Endodermal cell (in vitro differentiated cells): ENCODE data around the gene SALL3. TPM values are rescaled to one million over a fixed set of nuclear protein-coding genes. Genes with fewer than 3 reads are reported as not detected.
A peak's percentile ranks its signal among the peaks of the same experiment; 100 is the strongest.

Experiments
- DNase-seq: peaks from one replicate; pipeline ENCODE4 v3.0.0-alpha.2; 2017
- H3K27ac ChIP-seq: 2 replicates; pipeline ENCODE4 v1.5.1; 2013; ENCODE audit warnings: mild to moderate bottlenecking, low read depth, low read length, moderate library complexity
- H3K27me3 ChIP-seq: 2 replicates; pipeline ENCODE4 v1.6.1; 2013; ENCODE audit warnings: mild to moderate bottlenecking, low read length, moderate library complexity; ENCODE audit not compliant: insufficient read depth, control insufficient read depth, poor library complexity, severe bottlenecking
- H3K36me3 ChIP-seq: 2 replicates; pipeline ENCODE4 v1.7.0; 2013; ENCODE audit warnings: mild to moderate bottlenecking, low read length, moderate library complexity; ENCODE audit not compliant: control insufficient read depth, insufficient read depth
- H3K4me1 ChIP-seq: one replicate; pipeline ENCODE4 v1.7.0; 2013; ENCODE audit warnings: low read length; ENCODE audit not compliant: control insufficient read depth, insufficient read depth
- H3K4me3 ChIP-seq: 2 replicates; pipeline ENCODE4 v1.5.1; 2013; ENCODE audit warnings: mild to moderate bottlenecking, low read length, moderate library complexity
- H3K9ac ChIP-seq: 2 replicates; pipeline ENCODE4 v1.6.1; 2013; ENCODE audit warnings: mild to moderate bottlenecking, low read length, moderate library complexity; ENCODE audit not compliant: poor library complexity, severe bottlenecking; ENCODE audit errors: extremely low read depth
- H3K9me3 ChIP-seq: 2 replicates; pipeline ENCODE4 v1.6.1; 2013; ENCODE audit warnings: mild to moderate bottlenecking, low read length, moderate library complexity; ENCODE audit not compliant: control insufficient read depth
- H3K27ac Mint-ChIP-seq: 2 replicates; pipeline ENCODE4 v1.8.0; 2020; ENCODE audit warnings: mixed read lengths
- H3K27me3 Mint-ChIP-seq: 2 replicates; pipeline ENCODE4 v1.8.0; 2021; ENCODE audit warnings: mild to moderate bottlenecking, mixed read lengths; ENCODE audit not compliant: insufficient read depth
- H3K36me3 Mint-ChIP-seq: 2 replicates; pipeline ENCODE4 v1.8.0; 2020; ENCODE audit warnings: low read depth, mixed read lengths
- H3K4me1 Mint-ChIP-seq: 2 replicates; pipeline ENCODE4 v1.8.0; 2020; ENCODE audit warnings: mixed read lengths
- H3K4me3 Mint-ChIP-seq: 2 replicates; pipeline ENCODE4 v1.8.0; 2020; ENCODE audit warnings: mild to moderate bottlenecking, moderate library complexity, mixed read lengths
- H3K9me3 Mint-ChIP-seq: 2 replicates; pipeline ENCODE4 v1.8.0; 2020; ENCODE audit warnings: mild to moderate bottlenecking, mixed read lengths
- WGBS, 2 experiments: methylation state at CpG; one replicate each; pipeline versions ENCODE4 v1.1.5 to v1.1.7; 2013; ENCODE audit warnings: missing lambda C conversion rate in 2 of 2, mixed read lengths in 1 of 2; ENCODE audit not compliant: insufficient coverage in 1 of 2, insufficient read length in 1 of 2; 5-methylcytosine and 5-hydroxymethylcytosine counted together
- total RNA-seq, 2 donors: library from RNA; stranded (reverse); fragmentation: NEBNext Ultra II Directional in 1 of 2; extraction: Animal tissue kit (Norgen Biotek cat#: 25700) in 1 of 2; gene quantifications; 2 replicates in 1 of 2; 3 replicates in 1 of 2; pipeline ENCODE4 v1.2.1, GENCODE V29; 2021
- TF ChIP-seq, protein P1 (sequence below): fragments of 200-600 bp; sonication (generic); conservative IDR thresholded peaks from 2 replicates; pipeline ENCODE4 v1.5.0; 2021; ENCODE audit warnings: antibody characterized with exemption, mild to moderate bottlenecking

The SALL3 gene
- total RNA-seq, 2 donors from 2014 or later = 9.5 to 36.4 TPM

DNA sequence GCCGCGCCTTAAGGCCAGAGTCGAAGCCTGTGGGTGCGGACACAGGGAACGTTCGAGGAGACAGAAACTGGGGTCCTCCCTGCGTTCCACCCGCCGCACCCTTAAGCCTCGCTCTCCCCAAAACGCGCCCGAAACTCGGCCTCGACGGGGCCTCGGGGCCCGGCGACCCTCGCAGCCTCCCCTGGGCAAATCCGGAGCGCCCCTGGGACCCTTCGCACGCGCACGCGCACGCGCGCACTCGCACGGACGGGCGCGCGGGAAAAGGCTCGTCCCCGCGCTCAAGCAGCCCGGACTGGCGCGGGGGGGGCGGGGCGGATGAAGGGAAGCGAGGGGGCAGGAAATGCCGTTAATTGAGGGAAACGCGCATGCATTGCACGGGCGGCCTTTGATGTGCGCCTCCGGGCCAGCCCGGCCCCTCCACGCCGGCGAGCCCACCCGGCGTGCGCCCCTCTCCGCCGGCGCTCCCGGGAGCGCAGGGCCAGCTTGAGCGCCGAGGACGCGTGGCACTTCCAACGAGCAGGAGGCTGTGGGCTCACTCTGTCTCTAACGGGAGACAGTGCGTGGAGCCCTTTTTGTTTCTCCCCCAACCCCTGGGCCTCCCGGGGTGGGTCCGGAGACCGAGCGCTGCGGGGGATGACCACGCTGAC lies 5.4 kb upstream of the SALL3 start:
- TF ChIP-seq, protein P1, sequence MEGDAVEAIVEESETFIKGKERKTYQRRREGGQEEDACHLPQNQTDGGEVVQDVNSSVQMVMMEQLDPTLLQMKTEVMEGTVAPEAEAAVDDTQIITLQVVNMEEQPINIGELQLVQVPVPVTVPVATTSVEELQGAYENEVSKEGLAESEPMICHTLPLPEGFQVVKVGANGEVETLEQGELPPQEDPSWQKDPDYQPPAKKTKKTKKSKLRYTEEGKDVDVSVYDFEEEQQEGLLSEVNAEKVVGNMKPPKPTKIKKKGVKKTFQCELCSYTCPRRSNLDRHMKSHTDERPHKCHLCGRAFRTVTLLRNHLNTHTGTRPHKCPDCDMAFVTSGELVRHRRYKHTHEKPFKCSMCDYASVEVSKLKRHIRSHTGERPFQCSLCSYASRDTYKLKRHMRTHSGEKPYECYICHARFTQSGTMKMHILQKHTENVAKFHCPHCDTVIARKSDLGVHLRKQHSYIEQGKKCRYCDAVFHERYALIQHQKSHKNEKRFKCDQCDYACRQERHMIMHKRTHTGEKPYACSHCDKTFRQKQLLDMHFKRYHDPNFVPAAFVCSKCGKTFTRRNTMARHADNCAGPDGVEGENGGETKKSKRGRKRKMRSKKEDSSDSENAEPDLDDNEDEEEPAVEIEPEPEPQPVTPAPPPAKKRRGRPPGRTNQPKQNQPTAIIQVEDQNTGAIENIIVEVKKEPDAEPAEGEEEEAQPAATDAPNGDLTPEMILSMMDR = no peak
- Histone ChIP-seq H3K9ac (no peak overlapping the region), H3K9me3 (no peaks in the 10 kb centered on the region), H3K27me3 (peaks cover 89% of the 10 kb centered on the region), H3K4me3 (peak overlapping the region; percentile 64), H3K4me1 (no peaks in the 10 kb centered on the region), H3K36me3 (no peaks in the 10 kb centered on the region), H3K27ac (no peak overlapping the region)
- peaks cover 82% of the 10 kb centered on the region for H3K27me3 Mint-ChIP-seq
- H3K4me1 Mint-ChIP-seq = peaks cover 35% of the 10 kb centered on the region
- peak overlapping the region; percentile 21 for H3K4me3 Mint-ChIP-seq
- no peaks in the 10 kb centered on the region for H3K9me3 Mint-ChIP-seq
- no peaks in the 10 kb centered on the region for H3K36me3 Mint-ChIP-seq
- WGBS, 2 experiments = 1 to 3% methylated on average over 37 to 77 of the region's 77 CpGs
- peak; percentile 75 for DNase-seq
- H3K27ac Mint-ChIP-seq = no peak overlapping the region

DNA sequence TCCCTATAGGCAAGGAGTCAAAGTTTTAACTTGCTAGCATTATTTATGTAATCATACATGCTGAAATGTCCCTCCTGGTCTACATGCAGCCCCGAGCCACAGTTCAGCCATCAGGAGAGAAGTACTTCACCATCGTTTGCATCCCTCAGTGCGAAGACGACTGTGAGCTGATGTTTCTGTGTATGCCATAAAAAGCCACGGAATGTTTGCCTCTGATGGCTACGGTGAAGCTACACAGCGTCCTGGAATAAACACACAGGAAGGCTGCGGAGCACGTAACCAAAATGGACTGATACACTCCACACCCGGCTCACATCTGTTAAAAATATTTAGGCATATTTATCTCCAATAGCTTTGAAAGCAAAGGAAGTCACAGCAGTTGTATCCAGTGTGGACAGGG lies 4.3 kb upstream of the SALL3 start:
- WGBS, 2 experiments = 7 to 20% methylated on average over 8 to 9 of the region's 10 CpGs
- no peaks in the 10 kb centered on the region for H3K9me3 Mint-ChIP-seq
- DNase-seq = peak; percentile 56
- peak overlapping the region; percentile 21 for H3K4me3 Mint-ChIP-seq
- Histone ChIP-seq H3K27me3 (peaks cover 87% of the 10 kb centered on the region), H3K4me3 (no peak overlapping the region), H3K9ac (no peak overlapping the region), H3K36me3 (no peaks in the 10 kb centered on the region), H3K4me1 (no peaks in the 10 kb centered on the region), H3K27ac (no peak overlapping the region), H3K9me3 (no peaks in the 10 kb centered on the region)
- peaks cover 35% of the 10 kb centered on the region for H3K4me1 Mint-ChIP-seq
- H3K36me3 Mint-ChIP-seq = no peaks in the 10 kb centered on the region
- peaks cover 76% of the 10 kb centered on the region for H3K27me3 Mint-ChIP-seq
- no peak overlapping the region for H3K27ac Mint-ChIP-seq
- TF ChIP-seq, protein P1 = no peak

DNA sequence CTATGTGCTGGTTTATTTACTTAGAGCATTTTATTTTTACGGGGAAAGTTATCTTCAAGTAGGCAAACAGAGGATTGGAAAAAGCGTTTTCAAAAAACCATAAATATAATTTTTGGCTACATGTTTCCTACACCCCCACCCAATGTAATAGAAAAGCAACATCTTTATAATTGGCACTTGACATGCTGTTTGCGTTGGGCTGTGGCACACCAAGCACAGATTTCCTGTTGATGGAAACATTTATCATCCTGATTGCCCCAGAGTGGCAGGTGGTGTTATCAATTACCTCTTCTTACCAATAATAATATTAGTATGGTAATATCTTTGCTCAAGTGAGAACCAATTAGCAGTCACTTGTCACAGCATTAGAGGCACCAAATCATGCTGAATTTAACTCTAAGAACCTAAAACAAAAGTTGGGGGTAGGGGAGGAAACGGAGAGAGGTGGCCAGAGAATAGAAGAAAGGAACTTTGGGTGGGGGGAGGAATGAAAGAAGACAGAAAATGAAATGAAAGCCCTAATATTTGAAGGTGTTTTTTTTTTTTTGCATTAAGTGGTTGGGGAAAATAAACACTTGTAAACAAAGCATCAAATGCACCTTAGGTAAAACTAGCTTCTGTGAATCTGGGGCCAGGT lies 3.8 kb upstream of the SALL3 start:
- H3K9me3 ChIP-seq = no peaks in the 10 kb centered on the region
- Mint-ChIP-seq H3K4me3 (no peak overlapping the region), H3K9me3 (no peaks in the 10 kb centered on the region), H3K36me3 (no peaks in the 10 kb centered on the region), H3K27ac (no peak overlapping the region), H3K4me1 (peaks cover 35% of the 10 kb centered on the region), H3K27me3 (peaks cover 71% of the 10 kb centered on the region)
- H3K36me3 ChIP-seq = no peaks in the 10 kb centered on the region
- no peaks in the 10 kb centered on the region for H3K4me1 ChIP-seq
- DNase-seq = no peak
- 19 to 31% methylated on average over 3 to 4 of the region's 4 CpGs for WGBS, 2 experiments
- peaks cover 82% of the 10 kb centered on the region for H3K27me3 ChIP-seq
- TF ChIP-seq, protein P1 = no peak
- no peak overlapping the region for H3K4me3 ChIP-seq
- no peak overlapping the region for H3K9ac ChIP-seq
- H3K27ac ChIP-seq = no peak overlapping the region
